Activated CD8-positive, alpha-beta T cell treated with anti-CD3 and anti-CD28 coated beads for 36 hours (primary cell): ENCODE measurements around the gene AGAP1. TPM values are rescaled to one million over a fixed set of nuclear protein-coding genes. Genes with fewer than 3 reads are reported as not detected.

ENCODE experiments used
- ATAC-seq: fragments of 200-7000 bp; cut with Tn5 transposase; one replicate; pipeline ENCODE4 v1.10.0; 2021; ENCODE audit warnings: mild to moderate bottlenecking, moderate library complexity
- CTCF ChIA-PET: fragments of 350-600 bp; sonication (Branson Sonifier 250); formaldehyde crosslinking; loops from one replicate; lab custom pipeline; 2021; ENCODE audit warnings: antibody characterized with exemption; lab: Charles Lee
- POLR2A ChIA-PET: fragments of 350-600 bp; sonication (Branson Sonifier 250); formaldehyde crosslinking; loops from one replicate; lab custom pipeline; 2021; ENCODE audit warnings: antibody characterized with exemption; lab: Charles Lee
- DNase-seq: peaks from one replicate; pipeline ENCODE4 v3.0.0-alpha.2; 2020
- H3K27ac Mint-ChIP-seq: one replicate; pipeline ENCODE4 v1.8.0; 2021; ENCODE audit warnings: mild to moderate bottlenecking, mixed read lengths
- H3K27me3 Mint-ChIP-seq: one replicate; pipeline ENCODE4 v1.8.0; 2021; ENCODE audit warnings: mixed read lengths
- H3K36me3 Mint-ChIP-seq: one replicate; pipeline ENCODE4 v1.8.0; 2021; ENCODE audit warnings: low read depth, mixed read lengths
- H3K4me1 Mint-ChIP-seq: one replicate; pipeline ENCODE4 v1.8.0; 2021; ENCODE audit warnings: low read depth, mixed read lengths
- H3K4me3 Mint-ChIP-seq: one replicate; pipeline ENCODE4 v1.8.0; 2021; ENCODE audit warnings: mild to moderate bottlenecking, moderate library complexity, mixed read lengths
- H3K9me3 Mint-ChIP-seq: one replicate; pipeline ENCODE4 v1.8.0; 2021; ENCODE audit warnings: mixed read lengths
- CTCF ChIP-seq: fragments of 200-600 bp; IDR thresholded peaks from one replicate; pipeline ENCODE4 v1.8.0; 2022; ENCODE audit warnings: antibody characterized with exemption, mild to moderate bottlenecking
- intact Hi-C: fragments of 100-400 bp; cut with micrococcal nuclease; formaldehyde crosslinking; loops from one replicate; pipeline ENCODE4 v1.10.0; 2022
- total RNA-seq, 2 experiments: library from RNA; stranded (reverse); gene quantifications; one replicate each; pipeline ENCODE4 v1.2.3, GENCODE V29; 2021

The AGAP1 gene
- total RNA-seq, 2 experiments from 2014 or later = 2.5 to 2.9 TPM

- Mint-ChIP-seq H3K27me3 (peaks cover 4% of the 10 kb centered on the region), H3K27ac (no peak overlapping the region), H3K36me3 (no peaks in the 10 kb centered on the region), H3K4me3 (no peak overlapping the region), H3K4me1 (no peaks in the 10 kb centered on the region), H3K9me3 (no peaks in the 10 kb centered on the region)
- no peak for ATAC-seq
- CTCF ChIA-PET = no interaction called here
- intact Hi-C loops = no loop called here
- TF ChIP-seq CTCF = no peak
- DNase-seq = no peak
- POLR2A ChIA-PET = no interaction called here
These were observed 404.9 kb downstream of the AGAP1 start for GRCh38 chr2:235898766-235899165.

- H3K27ac Mint-ChIP-seq = no peak overlapping the region
- CTCF ChIA-PET = no interaction called here
- no peak for DNase-seq
- no peaks in the 10 kb centered on the region for H3K4me1 Mint-ChIP-seq
- no peaks in the 10 kb centered on the region for H3K9me3 Mint-ChIP-seq
- no peak for ATAC-seq
- TF ChIP-seq CTCF = no peak
- intact Hi-C loops = no loop called here
- POLR2A ChIA-PET = no interaction called here
- peaks cover 8% of the 10 kb centered on the region for H3K27me3 Mint-ChIP-seq
- H3K36me3 Mint-ChIP-seq = no peaks in the 10 kb centered on the region
- no peak overlapping the region for H3K4me3 Mint-ChIP-seq
These were observed 406.8 kb downstream of the AGAP1 start for GRCh38 chr2:235900631-235901030.

- Mint-ChIP-seq H3K9me3 (no peaks in the 10 kb centered on the region), H3K4me1 (no peaks in the 10 kb centered on the region), H3K27ac (no peak overlapping the region), H3K4me3 (no peak overlapping the region), H3K36me3 (no peaks in the 10 kb centered on the region), H3K27me3 (peaks cover 11% of the 10 kb centered on the region)
- CTCF ChIA-PET = no interaction called here
- POLR2A ChIA-PET = no interaction called here
- DNase-seq = no peak
- intact Hi-C loops = no loop called here
- TF ChIP-seq CTCF = no peak
- ATAC-seq = no peak
These were observed 407.4 kb downstream of the AGAP1 start for GRCh38 chr2:235901243-235901642.

- TF ChIP-seq CTCF = no peak
- DNase-seq (no peak), ATAC-seq (no peak)
- no peak overlapping the region for H3K27ac Mint-ChIP-seq
- peaks cover 14% of the 10 kb centered on the region for H3K27me3 Mint-ChIP-seq
- no peak overlapping the region for H3K4me3 Mint-ChIP-seq
- POLR2A ChIA-PET = no interaction called here
- H3K4me1 Mint-ChIP-seq = no peaks in the 10 kb centered on the region
- intact Hi-C loops = no loop called here
- CTCF ChIA-PET = no interaction called here
- no peaks in the 10 kb centered on the region for H3K36me3 Mint-ChIP-seq
- H3K9me3 Mint-ChIP-seq = no peaks in the 10 kb centered on the region
These were observed 410.1 kb downstream of the AGAP1 start for GRCh38 chr2:235903782-235904584.

- no peak for TF ChIP-seq CTCF
- ChIA-PET POLR2A (no interaction called here), CTCF (no interaction called here)
- DNase-seq = no peak
- Mint-ChIP-seq H3K9me3 (no peaks in the 10 kb centered on the region), H3K4me3 (no peak overlapping the region), H3K4me1 (no peaks in the 10 kb centered on the region), H3K27me3 (peaks cover 14% of the 10 kb centered on the region), H3K27ac (no peak overlapping the region), H3K36me3 (no peaks in the 10 kb centered on the region)
- no peak for ATAC-seq
- intact Hi-C loops = no loop called here
These were observed 410.7 kb downstream of the AGAP1 start for GRCh38 chr2:235904585-235904931.
